Islet precursor cell (in vitro differentiated cells): Measurements from ENCODE around the gene TNS3.

Experiments
- DNase-seq: peaks from one replicate; pipeline ENCODE4 v3.0.0-alpha.2; 2018

The TNS3 gene

GRCh38 chr7:47335071-47335470 lies 246.8 kb downstream of the TNS3 start:
- no peak for DNase-seq

- DNase-seq, result no peak
These were observed 248.0 kb downstream of the TNS3 start for GRCh38 chr7:47333959-47334358.

- DNase-seq, result no peak
These were observed 248.4 kb downstream of the TNS3 start for GRCh38 chr7:47333554-47333887.

DNA sequence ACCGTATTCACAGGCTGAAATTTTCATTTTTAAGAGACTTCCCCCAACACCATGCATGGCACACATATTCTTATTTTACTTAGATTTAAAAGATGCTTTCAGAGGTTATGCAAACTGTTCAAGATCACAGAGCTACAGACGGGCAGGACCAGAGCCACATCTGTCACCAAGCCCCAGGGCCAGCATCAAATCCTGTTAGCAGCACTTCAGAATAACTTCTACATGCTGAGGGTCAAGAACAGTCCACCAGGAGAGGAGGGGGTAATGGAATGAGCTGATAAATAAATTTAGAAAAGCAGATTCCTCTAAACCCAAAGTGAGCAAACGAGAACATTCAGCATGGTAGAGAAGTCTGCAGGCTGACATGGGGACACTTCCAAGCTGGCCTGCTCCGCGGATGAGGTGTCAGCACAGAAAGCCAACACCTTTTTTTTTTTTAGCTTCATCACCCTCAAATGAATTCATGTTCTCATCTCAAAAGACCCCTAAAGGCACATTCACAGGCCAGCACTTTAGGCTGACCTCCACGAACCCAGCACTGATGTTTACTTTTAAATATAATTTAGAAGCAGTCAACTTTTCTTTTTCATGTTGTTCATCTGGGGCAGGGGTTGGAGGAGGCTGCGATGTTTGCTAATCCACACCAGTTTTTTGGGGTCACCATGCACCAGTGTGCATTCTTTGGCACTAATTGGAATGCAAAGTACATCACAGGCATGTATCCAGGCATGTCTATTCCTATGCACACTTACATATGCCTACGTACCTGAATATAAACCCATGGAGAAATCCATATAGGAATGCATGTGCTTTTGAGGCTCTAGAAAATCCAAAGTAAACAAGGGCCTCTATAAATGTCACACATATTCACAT lies 249.0 kb downstream of the TNS3 start:
- no peak for DNase-seq

DNA sequence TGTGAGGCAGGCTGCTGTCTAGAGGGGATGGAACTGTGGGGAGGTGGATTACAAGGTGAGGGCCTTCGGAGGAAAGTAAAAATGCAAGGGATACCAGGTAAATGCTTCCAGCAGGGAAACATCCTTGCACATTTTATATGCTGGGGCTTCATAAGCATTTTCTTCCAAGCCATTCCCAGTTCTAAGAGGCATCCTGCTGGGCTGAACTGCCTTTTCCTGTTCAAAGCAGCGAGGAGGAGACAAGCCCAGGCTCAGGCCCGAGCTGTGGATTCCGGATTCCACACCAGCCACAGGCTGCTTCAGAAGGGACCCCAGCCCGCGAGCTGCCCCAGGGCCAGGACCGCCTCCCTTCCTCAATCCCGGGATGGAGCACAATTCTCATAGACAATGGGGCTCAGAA lies 249.7 kb downstream of the TNS3 start:
- no peak for DNase-seq

GRCh38 chr7:47331179-47331565 lies 250.7 kb downstream of the TNS3 start:
- DNase-seq, result peak; percentile 39

DNA sequence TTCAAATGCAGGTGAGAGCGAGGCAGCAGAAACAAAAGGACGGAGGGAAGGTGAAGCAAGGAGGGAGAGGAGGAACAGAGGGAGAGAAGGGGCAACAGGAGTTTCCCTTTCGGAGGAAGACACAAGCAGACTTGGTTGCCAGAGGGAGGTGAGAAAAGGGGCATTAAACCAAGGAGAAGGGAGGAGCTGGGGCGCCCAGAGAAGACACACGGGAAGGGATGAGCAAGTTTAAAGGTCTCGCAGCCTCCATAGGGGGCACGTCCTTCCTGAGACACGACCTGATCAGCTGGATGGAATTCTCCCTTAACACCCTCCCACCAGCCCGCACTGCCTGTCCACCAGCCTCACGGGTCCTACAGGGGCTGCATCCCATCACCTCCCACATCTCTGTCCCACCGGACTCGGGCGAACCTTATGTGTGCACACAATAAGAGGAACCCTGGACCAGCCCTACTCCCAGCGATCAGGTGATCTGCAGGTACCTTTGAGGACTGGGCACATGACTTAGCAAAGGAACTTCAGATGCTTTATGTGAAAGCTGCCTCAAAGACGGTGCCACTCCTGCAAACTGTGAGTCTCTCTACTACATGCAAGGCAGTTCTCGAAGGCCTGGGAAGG lies 251.2 kb downstream of the TNS3 start:
- peak; percentile 28 for DNase-seq

DNA sequence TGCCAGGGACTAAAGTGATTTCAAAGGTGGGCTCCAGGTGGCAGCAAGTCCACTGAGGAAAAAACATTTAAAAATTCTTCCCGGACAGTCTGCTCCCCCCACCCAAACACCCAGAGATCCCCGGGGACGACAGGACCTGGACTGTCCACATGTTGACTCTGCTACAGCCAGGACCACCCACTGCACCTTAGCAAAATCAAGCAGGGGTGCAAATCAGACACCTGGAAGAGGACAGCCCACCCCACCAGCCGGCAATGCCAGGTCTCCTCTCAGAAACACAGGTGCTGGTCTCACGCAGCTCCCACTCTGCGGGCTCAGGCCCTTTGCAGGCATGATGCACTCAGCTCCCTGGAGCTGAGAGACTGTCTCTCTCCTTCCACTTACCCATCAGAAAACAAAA lies 251.9 kb downstream of the TNS3 start:
- DNase-seq, result peak; percentile 35

DNA sequence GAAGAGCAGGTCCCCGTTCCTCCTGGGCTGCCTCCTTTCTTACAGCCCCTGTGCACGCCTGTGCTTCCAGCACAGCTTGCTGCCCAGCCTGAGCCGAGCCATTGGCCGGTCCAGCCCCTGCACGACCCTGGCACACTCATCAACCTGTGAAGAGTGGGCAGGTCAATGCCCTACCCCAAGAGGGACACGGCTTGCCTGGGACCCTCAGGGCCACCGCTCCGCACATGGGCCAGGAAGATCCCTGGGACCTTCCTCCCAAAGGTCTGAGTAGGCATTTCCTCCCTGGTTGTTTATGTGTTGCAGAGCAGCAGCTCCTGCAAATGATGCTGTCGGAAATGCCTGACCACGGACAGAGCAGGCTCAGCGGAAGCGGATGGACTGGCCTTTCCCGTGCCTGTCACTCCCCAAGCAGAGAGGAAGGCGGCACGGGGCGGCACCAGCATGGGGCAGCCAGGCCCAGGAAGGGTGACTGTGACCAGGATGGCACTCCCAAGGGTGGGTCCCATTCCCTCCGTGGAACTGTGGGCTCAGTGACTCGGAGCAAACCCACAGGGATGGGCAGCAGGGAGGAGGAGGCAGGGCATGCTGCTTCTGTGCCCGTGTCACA lies 252.5 kb downstream of the TNS3 start:
- peak; percentile 72 for DNase-seq

GRCh38 chr7:47328392-47329319 lies 253.3 kb downstream of the TNS3 start:
- no peak for DNase-seq

DNA sequence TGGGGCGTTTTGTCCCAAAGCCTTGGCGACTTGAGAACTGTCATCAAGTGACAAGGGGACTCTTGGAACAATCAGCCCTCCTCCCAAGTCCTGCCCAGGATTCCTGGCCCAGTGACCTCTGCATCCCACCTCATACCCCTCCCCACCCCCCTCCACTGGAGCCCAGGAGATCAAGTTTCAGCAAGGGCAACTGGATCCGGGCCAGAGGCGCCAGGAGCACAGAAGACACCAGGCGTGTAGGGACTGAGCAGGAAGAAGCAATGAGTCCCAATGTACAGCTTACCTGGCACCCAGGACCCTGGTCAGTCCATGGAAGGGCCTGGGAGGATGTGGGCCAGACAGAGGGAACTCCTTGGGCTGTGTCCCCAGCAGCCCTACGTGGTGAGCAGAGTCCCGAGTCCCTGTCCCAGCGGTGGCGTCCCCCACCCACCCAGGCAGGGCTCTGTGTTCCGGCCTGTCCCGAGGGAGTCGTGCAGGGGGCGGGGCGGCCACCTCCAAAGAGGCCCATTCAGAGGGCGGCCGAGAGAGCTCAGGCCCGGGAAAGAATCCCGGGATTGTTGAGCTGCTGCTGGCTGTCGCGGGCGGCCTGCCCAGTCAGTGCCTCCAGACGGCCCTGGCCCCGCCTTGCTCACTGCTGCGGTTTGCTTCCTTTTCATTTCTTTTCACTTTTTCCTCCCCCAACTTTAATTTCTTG lies 254.1 kb downstream of the TNS3 start:
- peak; percentile 98 for DNase-seq

DNA sequence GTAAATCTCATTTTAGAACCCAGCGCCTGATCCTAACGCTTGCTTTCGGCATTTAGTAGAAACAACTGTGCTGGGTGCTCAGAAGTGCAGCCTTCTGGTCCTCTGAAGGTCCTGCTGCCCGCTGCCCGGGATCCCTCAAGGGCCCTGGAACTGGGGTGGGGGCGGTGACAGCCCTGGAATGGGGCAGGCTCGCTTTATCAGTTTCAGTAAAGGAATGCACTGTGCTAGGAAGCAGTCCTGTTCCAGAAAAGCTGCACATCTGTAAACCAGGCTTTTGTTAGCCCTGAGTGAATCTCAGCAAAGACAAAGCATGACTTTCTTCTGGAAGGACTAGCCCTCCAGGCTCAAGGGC lies 254.6 kb downstream of the TNS3 start:
- DNase-seq, result no peak

DNA sequence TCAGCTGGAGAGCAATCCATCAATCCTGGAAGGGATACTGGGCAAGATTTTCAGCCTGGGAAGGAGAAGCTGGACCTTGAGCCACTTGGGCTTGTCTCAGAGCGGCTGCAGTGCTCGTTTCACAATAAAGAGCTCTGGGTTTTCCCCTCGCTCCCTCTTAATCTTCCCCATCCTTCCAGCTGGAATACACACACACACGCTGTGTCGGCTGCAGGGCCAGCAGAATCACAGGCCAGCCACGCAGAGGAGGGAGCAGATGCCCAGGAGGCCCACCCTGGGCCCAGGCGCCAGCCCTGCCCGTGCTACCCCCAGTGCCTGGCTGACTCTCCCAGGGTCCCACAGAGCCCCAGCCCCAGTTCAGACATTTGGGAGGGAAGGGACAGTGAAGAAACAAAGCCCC lies 255.1 kb downstream of the TNS3 start:
- DNase-seq, result peak; percentile 48

DNA sequence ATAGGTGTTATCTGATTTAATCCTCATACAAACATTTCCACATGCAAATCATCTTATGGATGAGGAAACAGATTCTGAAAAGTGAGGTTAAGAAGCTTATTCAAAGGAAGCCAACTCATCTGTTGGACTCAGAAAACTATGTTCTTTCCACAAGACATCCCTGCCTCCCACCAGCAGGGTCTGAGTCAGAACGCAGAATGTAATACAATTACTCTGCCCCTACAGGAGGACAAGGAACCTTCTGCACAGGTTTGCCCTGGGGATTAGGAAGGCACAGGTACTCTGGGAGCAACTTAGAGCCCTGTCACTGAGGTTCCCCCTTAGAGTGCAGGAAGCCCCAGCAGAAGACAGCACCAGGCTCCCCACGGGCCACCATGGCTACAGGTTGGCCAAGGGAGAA lies 255.7 kb downstream of the TNS3 start:
- DNase-seq, result peak; percentile 69

GRCh38 chr7:47325337-47325736 lies 256.6 kb downstream of the TNS3 start:
- DNase-seq, result peak; percentile 47

DNA sequence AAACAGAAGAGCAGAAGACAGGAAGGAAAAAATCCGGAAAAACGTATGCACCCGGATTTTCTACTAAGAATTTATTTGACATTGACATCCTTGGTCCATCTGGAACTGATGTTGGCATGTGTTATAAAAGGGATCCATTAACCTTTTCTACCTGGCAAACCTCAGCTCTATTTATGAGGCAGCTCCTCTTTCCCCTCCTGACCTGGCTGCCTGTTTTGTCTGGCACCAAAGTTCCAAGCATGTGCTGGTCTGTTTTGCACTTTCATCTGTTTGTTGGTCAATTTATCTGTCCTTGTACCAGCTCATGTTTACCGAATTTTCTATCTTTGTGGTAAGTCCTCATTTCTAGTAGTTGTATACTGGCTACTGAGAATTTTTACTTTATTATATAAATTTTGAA lies 258.0 kb downstream of the TNS3 start:
- no peak for DNase-seq

DNA sequence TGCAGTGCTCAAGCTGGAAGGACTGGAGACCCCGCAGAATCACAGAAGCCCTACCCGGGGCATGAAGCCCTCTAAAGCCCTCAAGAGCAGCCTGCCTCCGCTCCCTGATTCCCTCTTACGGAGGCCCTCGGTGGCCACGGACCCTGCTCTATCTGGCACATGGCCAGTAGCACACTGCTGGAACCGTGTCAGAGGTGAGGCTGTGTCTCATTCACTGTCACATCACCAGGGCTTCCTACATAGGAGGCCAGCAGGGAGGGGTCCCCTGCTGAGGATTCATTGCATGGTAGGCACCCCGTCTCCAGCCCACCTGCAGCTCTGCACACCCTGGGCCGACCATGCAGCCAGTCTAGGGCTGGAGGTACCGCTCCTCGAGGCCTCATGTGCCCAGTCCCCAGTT lies 259.2 kb downstream of the TNS3 start:
- DNase-seq, result no peak

DNA sequence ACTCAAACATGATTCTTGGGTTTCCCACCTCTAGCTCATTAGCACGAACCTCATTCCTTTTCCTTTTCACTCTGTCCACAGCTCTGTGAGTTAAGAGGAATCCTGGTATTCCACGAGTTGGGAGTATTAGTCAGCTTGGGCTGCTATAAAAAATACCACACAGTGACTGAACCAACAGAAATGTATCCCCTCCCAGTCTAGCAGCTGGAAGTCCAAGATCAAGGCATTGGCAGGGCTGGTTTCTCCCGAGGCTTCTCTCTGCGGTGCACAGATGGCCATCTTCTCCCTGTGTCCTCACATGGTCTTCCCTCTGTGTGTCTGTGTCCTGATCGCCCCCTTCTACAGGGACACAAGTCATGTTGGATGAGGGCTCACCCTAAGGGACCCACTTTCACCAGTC lies 261.6 kb downstream of the TNS3 start:
- no peak for DNase-seq

GRCh38 chr7:47318395-47319182 lies 263.3 kb downstream of the TNS3 start:
- no peak for DNase-seq

DNA sequence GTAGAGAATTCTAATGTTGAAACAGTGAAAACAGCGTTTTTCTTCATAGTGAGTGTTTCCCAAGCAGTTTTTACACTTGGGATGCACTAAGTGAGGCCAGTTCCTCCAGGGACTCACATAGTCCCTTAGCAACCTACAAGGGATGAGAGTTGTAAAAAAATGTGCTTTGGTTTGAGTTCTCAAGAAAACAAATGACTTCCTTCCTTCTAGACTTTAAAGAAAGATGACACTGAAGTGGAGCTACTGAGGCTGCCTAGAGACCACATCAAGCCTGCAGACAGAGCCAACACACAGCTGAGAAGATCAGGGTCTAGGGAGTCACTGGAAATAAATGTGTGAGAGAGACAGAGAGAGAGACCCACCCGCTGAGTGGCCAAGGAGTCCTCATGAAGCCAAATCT lies 264.4 kb downstream of the TNS3 start:
- DNase-seq, result no peak

GRCh38 chr7:47314728-47315607 lies 266.9 kb downstream of the TNS3 start:
- DNase-seq, result no peak
